Retinal pigment epithelial cell (primary cell): ENCODE data around the gene ARPC1A.

Source experiments
- DNase-seq: peaks from one replicate; pipeline ENCODE4 v3.0.0-alpha.2; 2010; ENCODE audit warnings: low read depth
- H3K4me3 ChIP-seq: 2 replicates; pipeline ENCODE4 v1.5.1; 2011; ENCODE audit warnings: mild to moderate bottlenecking, low read length, control low read depth, moderate library complexity
- CTCF ChIP-seq: conservative IDR thresholded peaks from 2 replicates; pipeline ENCODE4 v1.5.1; 2011; ENCODE audit warnings: low read depth, low read length, control low read depth, inconsistent platforms

Gene ARPC1A

DNA sequence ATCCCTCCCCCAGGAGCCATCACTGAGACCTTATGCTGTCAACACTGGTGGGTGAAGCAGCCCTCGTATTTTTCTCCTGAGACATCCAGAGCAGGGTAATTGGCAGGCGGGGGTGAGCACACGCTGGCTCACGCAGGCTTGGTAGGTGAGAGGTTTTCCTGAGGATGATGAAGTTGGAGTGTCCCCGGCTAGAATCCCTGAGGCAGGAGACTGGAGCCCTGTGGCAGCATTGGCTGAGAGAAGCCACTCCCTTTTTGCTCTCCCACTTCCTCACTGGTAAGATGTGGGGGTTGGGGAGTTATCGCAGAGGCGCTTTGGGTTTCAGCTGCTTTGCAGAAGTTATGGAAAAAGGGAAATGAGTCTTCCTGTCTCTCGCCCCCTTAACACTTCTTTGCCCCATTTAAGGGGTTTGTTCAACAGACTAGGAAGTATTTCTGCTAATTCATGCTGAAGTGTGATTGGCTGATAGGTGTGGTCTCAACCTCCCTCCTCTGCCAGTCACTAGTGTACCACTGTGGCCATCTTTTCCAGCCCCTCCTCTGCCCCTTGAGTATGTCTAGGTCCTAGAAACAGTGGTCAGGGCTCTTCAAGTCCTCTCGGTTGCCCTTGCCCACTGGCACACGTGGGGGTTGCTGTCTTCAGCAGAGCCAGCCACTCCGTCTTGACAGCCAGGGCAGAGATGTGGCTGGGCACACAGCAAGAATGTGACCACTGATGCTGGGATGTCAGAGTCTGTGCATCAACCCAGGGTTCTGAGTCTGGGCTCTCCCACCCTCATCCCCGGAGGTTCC lies 54.5 kb downstream of the ARPC1A start:
- no peak overlapping the region for H3K4me3 ChIP-seq
- no peak for TF ChIP-seq CTCF
- no peak for DNase-seq

- H3K4me3 ChIP-seq: no peak overlapping the region
- no peak for TF ChIP-seq CTCF
- no peak for DNase-seq
These were observed 55.3 kb downstream of the ARPC1A start for GRCh38 chr7:99380823-99381663.

- TF ChIP-seq CTCF: no peak
- H3K4me3 ChIP-seq: no peak overlapping the region
- no peak for DNase-seq
These were observed 56.0 kb downstream of the ARPC1A start for GRCh38 chr7:99381664-99382075.

DNA sequence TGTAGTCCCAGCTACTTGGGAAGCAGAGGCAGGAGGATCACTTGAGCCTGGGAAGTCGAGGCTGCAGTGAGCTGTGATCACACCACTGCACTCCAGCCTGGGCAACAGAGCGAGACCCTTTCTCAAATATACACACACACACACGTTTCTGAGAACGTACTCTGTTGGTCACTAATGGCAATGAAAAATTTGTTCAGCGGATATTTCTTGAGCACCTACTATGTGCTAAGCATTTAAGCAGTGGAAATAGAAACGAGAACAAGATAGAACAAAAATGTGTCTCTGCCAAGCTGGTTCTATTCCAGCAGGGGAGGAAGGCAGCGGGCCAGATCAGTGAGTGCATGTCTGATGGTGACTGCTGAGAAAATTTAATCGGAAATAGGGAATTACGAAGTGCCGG lies 57.5 kb downstream of the ARPC1A start:
- no peak for TF ChIP-seq CTCF
- DNase-seq: no peak
- no peak overlapping the region for H3K4me3 ChIP-seq

- no peak for TF ChIP-seq CTCF
- DNase-seq: no peak
- H3K4me3 ChIP-seq: no peak overlapping the region
These were observed 58.2 kb downstream of the ARPC1A start for GRCh38 chr7:99383791-99384370.

- no peak overlapping the region for H3K4me3 ChIP-seq
- DNase-seq: no peak
- TF ChIP-seq CTCF: no peak
These were observed 58.8 kb downstream of the ARPC1A start for GRCh38 chr7:99384523-99384922.
